Measurements from ENCODE around the gene ERBB2. TPM values are rescaled to one million over a fixed set of nuclear protein-coding genes. Genes with fewer than 3 reads are reported as not detected.
A peak's percentile ranks its signal among the peaks of the same experiment; 100 is the strongest.

ERBB2 gene
- total and polyA plus RNA-seq, 2 of the 13 experiments (the other 11 are each of a cell fraction or from before 2014, with no cell fraction given): 57.7 to 64.1 TPM

GRCh38 chr17:39750131-39751015 lies 50.5 kb downstream of the ERBB2 start (continued):
- TF ChIP-seq, protein P1, sequence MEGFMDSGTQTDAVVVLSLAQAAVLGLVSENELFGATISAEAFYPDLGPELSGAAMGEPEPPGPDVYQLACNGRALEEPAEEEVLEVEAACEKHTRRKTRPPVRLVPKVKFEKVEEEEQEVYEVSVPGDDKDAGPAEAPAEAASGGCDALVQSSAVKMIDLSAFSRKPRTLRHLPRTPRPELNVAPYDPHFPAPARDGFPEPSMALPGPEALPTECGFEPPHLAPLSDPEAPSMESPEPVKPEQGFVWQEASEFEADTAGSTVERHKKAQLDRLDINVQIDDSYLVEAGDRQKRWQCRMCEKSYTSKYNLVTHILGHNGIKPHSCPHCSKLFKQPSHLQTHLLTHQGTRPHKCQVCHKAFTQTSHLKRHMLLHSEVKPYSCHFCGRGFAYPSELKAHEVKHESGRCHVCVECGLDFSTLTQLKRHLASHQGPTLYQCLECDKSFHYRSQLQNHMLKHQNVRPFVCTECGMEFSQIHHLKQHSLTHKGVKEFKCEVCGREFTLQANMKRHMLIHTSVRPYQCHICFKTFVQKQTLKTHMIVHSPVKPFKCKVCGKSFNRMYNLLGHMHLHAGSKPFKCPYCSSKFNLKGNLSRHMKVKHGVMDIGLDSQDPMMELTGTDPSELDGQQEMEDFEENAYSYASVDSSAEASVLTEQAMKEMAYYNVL (CRISPR knock-in tag; IDR thresholded peaks at IDR 0.05; ENCODE audit: borderline replicate concordance): no peak
- TF ChIP-seq, protein P2, sequence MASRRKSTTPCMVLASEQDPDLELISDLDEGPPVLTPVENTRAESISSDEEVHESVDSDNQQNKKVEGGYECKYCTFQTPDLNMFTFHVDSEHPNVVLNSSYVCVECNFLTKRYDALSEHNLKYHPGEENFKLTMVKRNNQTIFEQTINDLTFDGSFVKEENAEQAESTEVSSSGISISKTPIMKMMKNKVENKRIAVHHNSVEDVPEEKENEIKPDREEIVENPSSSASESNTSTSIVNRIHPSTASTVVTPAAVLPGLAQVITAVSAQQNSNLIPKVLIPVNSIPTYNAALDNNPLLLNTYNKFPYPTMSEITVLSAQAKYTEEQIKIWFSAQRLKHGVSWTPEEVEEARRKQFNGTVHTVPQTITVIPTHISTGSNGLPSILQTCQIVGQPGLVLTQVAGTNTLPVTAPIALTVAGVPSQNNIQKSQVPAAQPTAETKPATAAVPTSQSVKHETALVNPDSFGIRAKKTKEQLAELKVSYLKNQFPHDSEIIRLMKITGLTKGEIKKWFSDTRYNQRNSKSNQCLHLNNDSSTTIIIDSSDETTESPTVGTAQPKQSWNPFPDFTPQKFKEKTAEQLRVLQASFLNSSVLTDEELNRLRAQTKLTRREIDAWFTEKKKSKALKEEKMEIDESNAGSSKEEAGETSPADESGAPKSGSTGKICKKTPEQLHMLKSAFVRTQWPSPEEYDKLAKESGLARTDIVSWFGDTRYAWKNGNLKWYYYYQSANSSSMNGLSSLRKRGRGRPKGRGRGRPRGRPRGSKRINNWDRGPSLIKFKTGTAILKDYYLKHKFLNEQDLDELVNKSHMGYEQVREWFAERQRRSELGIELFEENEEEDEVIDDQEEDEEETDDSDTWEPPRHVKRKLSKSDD (CRISPR knock-in tag; IDR thresholded peaks at IDR 0.05; ENCODE audit: low read depth): no peak
- no peak for TF ChIP-seq ZNF24 (IDR thresholded peaks at IDR 0.05)
- TF ChIP-seq, protein P3, sequence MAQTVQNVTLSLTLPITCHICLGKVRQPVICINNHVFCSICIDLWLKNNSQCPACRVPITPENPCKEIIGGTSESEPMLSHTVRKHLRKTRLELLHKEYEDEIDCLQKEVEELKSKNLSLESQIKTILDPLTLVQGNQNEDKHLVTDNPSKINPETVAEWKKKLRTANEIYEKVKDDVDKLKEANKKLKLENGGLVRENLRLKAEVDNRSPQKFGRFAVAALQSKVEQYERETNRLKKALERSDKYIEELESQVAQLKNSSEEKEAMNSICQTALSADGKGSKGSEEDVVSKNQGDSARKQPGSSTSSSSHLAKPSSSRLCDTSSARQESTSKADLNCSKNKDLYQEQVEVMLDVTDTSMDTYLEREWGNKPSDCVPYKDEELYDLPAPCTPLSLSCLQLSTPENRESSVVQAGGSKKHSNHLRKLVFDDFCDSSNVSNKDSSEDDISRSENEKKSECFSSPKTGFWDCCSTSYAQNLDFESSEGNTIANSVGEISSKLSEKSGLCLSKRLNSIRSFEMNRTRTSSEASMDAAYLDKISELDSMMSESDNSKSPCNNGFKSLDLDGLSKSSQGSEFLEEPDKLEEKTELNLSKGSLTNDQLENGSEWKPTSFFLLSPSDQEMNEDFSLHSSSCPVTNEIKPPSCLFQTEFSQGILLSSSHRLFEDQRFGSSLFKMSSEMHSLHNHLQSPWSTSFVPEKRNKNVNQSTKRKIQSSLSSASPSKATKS (CRISPR knock-in tag; IDR thresholded peaks at IDR 0.05): no peak
- TF ChIP-seq NAIF1 (CRISPR knock-in tag; IDR thresholded peaks at IDR 0.05; ENCODE audit: borderline replicate concordance): no peak
- TF ChIP-seq ZNF768 (CRISPR knock-in tag; IDR thresholded peaks at IDR 0.05): peak; percentile 69; the same call in 1 of the 2 replicates
- TF ChIP-seq ZNF121 (CRISPR knock-in tag; IDR thresholded peaks at IDR 0.05): no peak
- TF ChIP-seq DR1 (CRISPR knock-in tag; IDR thresholded peaks at IDR 0.05): no peak
- TF ChIP-seq SKI (IDR thresholded peaks at IDR 0.05; ENCODE audit: partially characterized antibody): no peak
- TF ChIP-seq IRF2 (CRISPR knock-in tag; IDR thresholded peaks at IDR 0.05): no peak
- TF ChIP-seq, protein P4, sequence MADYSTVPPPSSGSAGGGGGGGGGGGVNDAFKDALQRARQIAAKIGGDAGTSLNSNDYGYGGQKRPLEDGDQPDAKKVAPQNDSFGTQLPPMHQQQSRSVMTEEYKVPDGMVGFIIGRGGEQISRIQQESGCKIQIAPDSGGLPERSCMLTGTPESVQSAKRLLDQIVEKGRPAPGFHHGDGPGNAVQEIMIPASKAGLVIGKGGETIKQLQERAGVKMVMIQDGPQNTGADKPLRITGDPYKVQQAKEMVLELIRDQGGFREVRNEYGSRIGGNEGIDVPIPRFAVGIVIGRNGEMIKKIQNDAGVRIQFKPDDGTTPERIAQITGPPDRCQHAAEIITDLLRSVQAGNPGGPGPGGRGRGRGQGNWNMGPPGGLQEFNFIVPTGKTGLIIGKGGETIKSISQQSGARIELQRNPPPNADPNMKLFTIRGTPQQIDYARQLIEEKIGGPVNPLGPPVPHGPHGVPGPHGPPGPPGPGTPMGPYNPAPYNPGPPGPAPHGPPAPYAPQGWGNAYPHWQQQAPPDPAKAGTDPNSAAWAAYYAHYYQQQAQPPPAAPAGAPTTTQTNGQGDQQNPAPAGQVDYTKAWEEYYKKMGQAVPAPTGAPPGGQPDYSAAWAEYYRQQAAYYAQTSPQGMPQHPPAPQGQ (CRISPR knock-in tag; IDR thresholded peaks at IDR 0.05; ENCODE audit: borderline replicate concordance): 0 out of 2 replicates have a peak, but pooled peaks have one; percentile 54
- no peak for TF ChIP-seq EZH2 (conservative IDR thresholded peaks at IDR 0.05; ENCODE audit: low read depth, low read length)
- no peak for TF ChIP-seq SIX4 (CRISPR knock-in tag; IDR thresholded peaks at IDR 0.05)
- peak; percentile 42; the same call in 1 of the 2 replicates for TF ChIP-seq HMG20A (CRISPR knock-in tag; IDR thresholded peaks at IDR 0.05; ENCODE audit: borderline replicate concordance)
- TF ChIP-seq, protein P5, sequence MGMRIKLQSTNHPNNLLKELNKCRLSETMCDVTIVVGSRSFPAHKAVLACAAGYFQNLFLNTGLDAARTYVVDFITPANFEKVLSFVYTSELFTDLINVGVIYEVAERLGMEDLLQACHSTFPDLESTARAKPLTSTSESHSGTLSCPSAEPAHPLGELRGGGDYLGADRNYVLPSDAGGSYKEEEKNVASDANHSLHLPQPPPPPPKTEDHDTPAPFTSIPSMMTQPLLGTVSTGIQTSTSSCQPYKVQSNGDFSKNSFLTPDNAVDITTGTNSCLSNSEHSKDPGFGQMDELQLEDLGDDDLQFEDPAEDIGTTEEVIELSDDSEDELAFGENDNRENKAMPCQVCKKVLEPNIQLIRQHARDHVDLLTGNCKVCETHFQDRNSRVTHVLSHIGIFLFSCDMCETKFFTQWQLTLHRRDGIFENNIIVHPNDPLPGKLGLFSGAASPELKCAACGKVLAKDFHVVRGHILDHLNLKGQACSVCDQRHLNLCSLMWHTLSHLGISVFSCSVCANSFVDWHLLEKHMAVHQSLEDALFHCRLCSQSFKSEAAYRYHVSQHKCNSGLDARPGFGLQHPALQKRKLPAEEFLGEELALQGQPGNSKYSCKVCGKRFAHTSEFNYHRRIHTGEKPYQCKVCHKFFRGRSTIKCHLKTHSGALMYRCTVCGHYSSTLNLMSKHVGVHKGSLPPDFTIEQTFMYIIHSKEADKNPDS (CRISPR knock-in tag; IDR thresholded peaks at IDR 0.05): 0 out of 2 replicates have a peak, but pooled peaks have one; percentile 45
